Astrocyte of the cerebellum (primary cell): Measurements from ENCODE around the gene ABCA3.

Experiments used
- DNase-seq: peaks from one replicate; pipeline ENCODE4 v3.0.0-alpha.2; 2011; ENCODE audit warnings: low read depth
- H3K4me3 ChIP-seq: 2 replicates; pipeline ENCODE4 v1.5.1; 2011; ENCODE audit warnings: mild to moderate bottlenecking, low read depth, low read length, moderate library complexity
- in situ Hi-C: cut with HindIII; loops from 2 replicates; pipeline ENCODE4 v1.10.0; 2017; ENCODE audit warnings: low sequenced_read_pairs
- TF ChIP-seq, protein P1 (sequence below): IDR thresholded peaks from 2 replicates; pipeline ENCODE4 v1.5.1; 2012; ENCODE audit warnings: low read length, low read depth, moderate library complexity, mild to moderate bottlenecking; ENCODE audit errors: missing control alignments

Gene ABCA3

GRCh38 chr16:2284797-2285576 lies 55.5 kb downstream of the ABCA3 start:
- in situ Hi-C loops, result no loop called here
- no peak overlapping the region for H3K4me3 ChIP-seq
- TF ChIP-seq, protein P1, sequence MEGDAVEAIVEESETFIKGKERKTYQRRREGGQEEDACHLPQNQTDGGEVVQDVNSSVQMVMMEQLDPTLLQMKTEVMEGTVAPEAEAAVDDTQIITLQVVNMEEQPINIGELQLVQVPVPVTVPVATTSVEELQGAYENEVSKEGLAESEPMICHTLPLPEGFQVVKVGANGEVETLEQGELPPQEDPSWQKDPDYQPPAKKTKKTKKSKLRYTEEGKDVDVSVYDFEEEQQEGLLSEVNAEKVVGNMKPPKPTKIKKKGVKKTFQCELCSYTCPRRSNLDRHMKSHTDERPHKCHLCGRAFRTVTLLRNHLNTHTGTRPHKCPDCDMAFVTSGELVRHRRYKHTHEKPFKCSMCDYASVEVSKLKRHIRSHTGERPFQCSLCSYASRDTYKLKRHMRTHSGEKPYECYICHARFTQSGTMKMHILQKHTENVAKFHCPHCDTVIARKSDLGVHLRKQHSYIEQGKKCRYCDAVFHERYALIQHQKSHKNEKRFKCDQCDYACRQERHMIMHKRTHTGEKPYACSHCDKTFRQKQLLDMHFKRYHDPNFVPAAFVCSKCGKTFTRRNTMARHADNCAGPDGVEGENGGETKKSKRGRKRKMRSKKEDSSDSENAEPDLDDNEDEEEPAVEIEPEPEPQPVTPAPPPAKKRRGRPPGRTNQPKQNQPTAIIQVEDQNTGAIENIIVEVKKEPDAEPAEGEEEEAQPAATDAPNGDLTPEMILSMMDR, result no peak
- DNase-seq, result no peak

DNA sequence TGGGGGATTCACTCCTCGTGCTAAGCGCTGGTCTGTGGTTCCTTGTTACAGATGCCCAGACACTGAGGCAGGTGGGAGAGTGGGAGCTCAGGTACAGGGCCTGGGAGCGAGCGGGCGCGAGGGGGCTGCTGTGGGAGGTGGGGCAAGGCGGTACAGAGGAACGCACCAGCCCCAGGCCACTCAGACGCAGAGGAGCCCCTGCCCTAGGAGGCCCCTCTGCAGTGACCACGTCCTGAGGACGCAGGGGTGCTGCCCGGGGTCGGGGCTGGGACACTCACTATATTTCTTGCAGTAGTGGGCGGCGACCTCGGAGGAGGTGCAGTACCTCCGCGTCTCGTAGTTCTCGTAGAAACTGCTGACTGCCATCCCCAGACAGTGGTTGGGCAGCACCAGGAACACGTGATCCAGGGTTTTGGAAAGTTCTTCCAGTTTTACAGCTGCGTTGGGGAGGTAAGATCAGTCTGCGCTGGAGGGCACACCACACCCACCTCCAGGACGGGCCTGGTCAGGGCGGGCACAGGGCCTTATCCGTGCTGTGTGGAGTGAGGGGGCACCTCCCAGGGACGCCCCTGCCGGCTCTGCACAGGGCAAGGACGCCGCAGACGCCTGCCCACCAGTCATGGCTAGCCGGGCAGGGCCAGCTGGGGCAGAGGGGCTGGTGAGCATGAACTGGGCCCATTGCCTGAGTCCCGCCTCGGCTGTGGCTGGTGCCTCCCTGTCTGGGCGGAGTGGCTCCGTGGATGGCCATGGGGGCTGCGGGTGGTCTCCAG lies 56.3 kb downstream of the ABCA3 start:
- DNase-seq, result no peak
- in situ Hi-C loops, result no loop called here
- TF ChIP-seq, protein P1, result no peak
- H3K4me3 ChIP-seq, result no peak overlapping the region

- TF ChIP-seq, protein P1, result no peak
- in situ Hi-C loops, result no loop called here
- DNase-seq, result no peak
- no peak overlapping the region for H3K4me3 ChIP-seq
These were observed 57.5 kb downstream of the ABCA3 start for GRCh38 chr16:2282866-2283555.

DNA sequence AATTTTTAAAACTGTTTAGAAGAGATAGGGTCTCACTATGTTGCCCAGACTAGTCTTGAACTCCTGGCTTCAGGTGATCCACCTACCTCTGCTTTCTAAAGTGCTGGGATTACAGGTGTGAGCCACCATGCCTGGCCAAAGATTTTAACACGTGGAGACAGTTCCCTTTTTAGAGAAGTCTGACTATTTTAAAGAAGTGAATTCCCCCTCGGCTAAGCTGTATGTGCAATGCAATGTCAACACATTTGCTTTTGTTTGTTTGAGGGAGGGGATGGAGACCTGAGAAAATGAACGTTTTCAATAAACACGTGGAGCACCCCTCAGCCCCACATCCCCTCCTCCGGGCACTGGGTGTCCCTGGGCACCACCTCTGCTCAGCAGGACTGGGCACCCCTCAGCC lies 58.3 kb downstream of the ABCA3 start:
- H3K4me3 ChIP-seq, result no peak overlapping the region
- in situ Hi-C loops, result no loop called here
- no peak for DNase-seq
- TF ChIP-seq, protein P1, result no peak

DNA sequence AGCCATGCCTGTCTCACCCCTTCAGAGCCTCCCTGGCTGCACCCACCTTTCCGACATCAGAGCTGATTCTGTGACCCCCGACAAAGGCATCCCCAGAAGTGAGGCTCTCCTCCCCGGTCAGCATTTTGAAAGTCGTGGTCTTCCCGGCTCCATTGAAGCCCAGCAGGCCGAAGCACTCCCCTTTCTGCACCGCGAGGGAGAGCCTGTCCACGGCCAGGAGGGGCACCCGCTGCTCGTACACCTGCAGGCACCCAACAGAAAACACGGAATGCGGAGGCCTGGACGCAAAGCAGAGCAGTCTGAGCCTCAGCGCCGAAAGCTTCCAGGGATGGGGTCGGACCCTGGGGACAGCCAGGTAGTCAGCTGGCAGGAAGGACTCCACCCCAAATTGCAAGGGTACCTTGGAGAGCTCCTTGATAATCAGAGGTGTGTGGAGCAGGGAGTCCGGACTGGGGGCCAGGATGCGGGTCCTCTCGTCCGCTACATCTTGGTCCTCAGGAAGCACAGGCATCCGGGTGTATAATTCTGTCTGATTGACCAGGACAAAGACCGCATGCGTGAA lies 59.5 kb downstream of the ABCA3 start:
- no peak for DNase-seq
- in situ Hi-C loops, result no loop called here
- TF ChIP-seq, protein P1, result no peak
- no peak overlapping the region for H3K4me3 ChIP-seq

- in situ Hi-C loops, result no loop called here
- DNase-seq, result no peak
- TF ChIP-seq, protein P1, result no peak
- no peak overlapping the region for H3K4me3 ChIP-seq
These were observed 60.1 kb downstream of the ABCA3 start for GRCh38 chr16:2280461-2280860.
